Neural progenitor cell (in vitro differentiated cells): Measurements from ENCODE around the gene IDH1. TPM values are rescaled to one million over a fixed set of nuclear protein-coding genes. Genes with fewer than 3 reads are reported as not detected.
"Not testable (repeated sequence)": the region's sequence is repeated elsewhere in the genome, so short reads cannot be mapped to it uniquely, and the experiment has no call there.

Source experiments
- DNase-seq: peaks from one replicate; pipeline ENCODE4 v3.0.0-alpha.2; 2016; ENCODE audit warnings: low spot score
- H2AFZ ChIP-seq: fragments of 200-600 bp; sonication (generic); replicated peaks from 2 replicates; pipeline ENCODE4 v1.6.1; 2016; ENCODE audit warnings: antibody characterized with exemption
- H3F3A ChIP-seq: fragments of 200-600 bp; sonication (generic); 2 replicates; pipeline ENCODE4 v1.6.1; 2016; ENCODE audit warnings: antibody characterized with exemption, low read depth
- H3K27ac ChIP-seq: fragments of 200-600 bp; sonication (generic); 2 replicates; pipeline ENCODE4 v1.5.1; 2016; ENCODE audit warnings: mild to moderate bottlenecking
- H3K27me3 ChIP-seq: fragments of 200-600 bp; sonication (generic); 2 replicates; pipeline ENCODE4 v1.6.1; 2016; ENCODE audit warnings: mild to moderate bottlenecking, moderate library complexity
- H3K36me3 ChIP-seq: fragments of 200-600 bp; sonication (generic); 2 replicates; pipeline ENCODE4 v1.5.1; 2016
- H3K4me1 ChIP-seq: fragments of 200-600 bp; sonication (generic); 2 replicates; pipeline ENCODE4 v1.6.1; 2016; ENCODE audit warnings: mixed run types
- H3K4me2 ChIP-seq: fragments of 200-600 bp; sonication (generic); 2 replicates; pipeline ENCODE4 v1.6.1; 2016
- H3K4me3 ChIP-seq: fragments of 200-600 bp; sonication (generic); 2 replicates; pipeline ENCODE4 v1.5.1; 2016
- H3K79me2 ChIP-seq: fragments of 200-600 bp; sonication (generic); 2 replicates; pipeline ENCODE4 v1.6.1; 2016; ENCODE audit warnings: low read depth
- H3K9ac ChIP-seq: fragments of 200-600 bp; sonication (generic); 2 replicates; pipeline ENCODE4 v1.6.1; 2016
- H3K9me3 ChIP-seq: fragments of 200-600 bp; sonication (generic); 2 replicates; pipeline ENCODE4 v1.5.1; 2016; ENCODE audit warnings: low read depth
- H4K20me1 ChIP-seq: fragments of 200-600 bp; sonication (generic); 2 replicates; pipeline ENCODE4 v1.6.1; 2016; ENCODE audit warnings: low read depth
- H3K27ac Mint-ChIP-seq: 3 replicates; pipeline ENCODE4 v1.8.0; 2021; ENCODE audit warnings: mixed read lengths
- H3K27me3 Mint-ChIP-seq: 2 replicates; pipeline ENCODE4 v1.8.0; 2022; ENCODE audit warnings: low read depth, mild to moderate bottlenecking, inconsistent platforms, moderate library complexity, mixed read lengths; ENCODE audit not compliant: insufficient read depth
- H3K36me3 Mint-ChIP-seq: 3 replicates; pipeline ENCODE4 v1.8.0; 2021; ENCODE audit warnings: mixed read lengths
- H3K4me1 Mint-ChIP-seq: 3 replicates; pipeline ENCODE4 v1.8.0; 2021; ENCODE audit warnings: mixed read lengths
- H3K4me3 Mint-ChIP-seq: 3 replicates; pipeline ENCODE4 v1.8.0; 2021; ENCODE audit warnings: mild to moderate bottlenecking, moderate library complexity, mixed read lengths
- H3K9me3 Mint-ChIP-seq: 3 replicates; pipeline ENCODE4 v1.8.0; 2020; ENCODE audit warnings: mixed read lengths
- EZH2 ChIP-seq: fragments of 200-600 bp; sonication (generic); IDR thresholded peaks from 2 replicates; pipeline ENCODE4 v1.6.1; 2017; ENCODE audit warnings: antibody characterized with exemption, mild to moderate bottlenecking, moderate library complexity
- EZH2phosphoT487 ChIP-seq: fragments of 200-600 bp; sonication (generic); IDR thresholded peaks from 2 replicates; pipeline ENCODE4 v1.6.1; 2017; ENCODE audit warnings: antibody characterized with exemption
- total RNA-seq: library from RNA; depleted of rRNA; stranded (reverse); fragments of >200 nt; gene quantifications from 2 replicates; pipeline ENCODE4 v1.2.3, GENCODE V29; 2015; ENCODE audit warnings: low replicate concordance
- TF ChIP-seq, protein P1 (sequence below): fragments of 200-600 bp; sonication (generic); IDR thresholded peaks from 2 replicates; pipeline ENCODE4 v1.5.1; 2017; ENCODE audit warnings: antibody characterized with exemption, mild to moderate bottlenecking

IDH1 gene
- total RNA-seq, 1 donor from 2014 or later = 308 TPM

DNA sequence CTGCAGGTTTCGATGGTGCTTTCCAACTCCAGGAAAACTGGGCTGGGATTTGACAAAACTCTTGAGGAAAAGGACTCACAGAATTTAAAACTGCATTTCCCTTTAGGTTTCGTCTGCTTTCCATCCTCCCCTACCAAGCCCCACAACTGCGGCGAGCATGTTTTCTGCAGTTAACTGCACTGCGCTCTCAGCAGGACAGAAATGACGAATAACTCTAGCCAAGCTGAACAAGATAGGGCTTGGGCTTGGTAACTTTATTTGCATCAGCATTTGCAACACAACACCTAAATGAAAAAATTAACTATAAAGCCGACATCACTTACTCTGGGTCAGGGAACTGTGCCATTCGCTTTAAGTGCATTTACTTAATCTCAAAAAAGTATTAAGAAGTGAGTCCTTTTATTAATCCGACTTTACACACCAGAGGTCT is 10.5 kb upstream of the IDH1 start:
- H3K9me3 ChIP-seq = peaks cover 6% of the 10 kb centered on the region
- no peaks in the 10 kb centered on the region for H3K27me3 Mint-ChIP-seq
- TF ChIP-seq EZH2 = no peak
- TF ChIP-seq EZH2phosphoT487 = no peak
- TF ChIP-seq, protein P1, sequence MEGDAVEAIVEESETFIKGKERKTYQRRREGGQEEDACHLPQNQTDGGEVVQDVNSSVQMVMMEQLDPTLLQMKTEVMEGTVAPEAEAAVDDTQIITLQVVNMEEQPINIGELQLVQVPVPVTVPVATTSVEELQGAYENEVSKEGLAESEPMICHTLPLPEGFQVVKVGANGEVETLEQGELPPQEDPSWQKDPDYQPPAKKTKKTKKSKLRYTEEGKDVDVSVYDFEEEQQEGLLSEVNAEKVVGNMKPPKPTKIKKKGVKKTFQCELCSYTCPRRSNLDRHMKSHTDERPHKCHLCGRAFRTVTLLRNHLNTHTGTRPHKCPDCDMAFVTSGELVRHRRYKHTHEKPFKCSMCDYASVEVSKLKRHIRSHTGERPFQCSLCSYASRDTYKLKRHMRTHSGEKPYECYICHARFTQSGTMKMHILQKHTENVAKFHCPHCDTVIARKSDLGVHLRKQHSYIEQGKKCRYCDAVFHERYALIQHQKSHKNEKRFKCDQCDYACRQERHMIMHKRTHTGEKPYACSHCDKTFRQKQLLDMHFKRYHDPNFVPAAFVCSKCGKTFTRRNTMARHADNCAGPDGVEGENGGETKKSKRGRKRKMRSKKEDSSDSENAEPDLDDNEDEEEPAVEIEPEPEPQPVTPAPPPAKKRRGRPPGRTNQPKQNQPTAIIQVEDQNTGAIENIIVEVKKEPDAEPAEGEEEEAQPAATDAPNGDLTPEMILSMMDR = no peak
- H3K9ac ChIP-seq = no peak overlapping the region
- H3K4me2 ChIP-seq = peak overlapping the region; percentile 81
- peaks cover 12% of the 10 kb centered on the region for H3K4me1 ChIP-seq
- peaks cover 40% of the 10 kb centered on the region for H3K79me2 ChIP-seq
- H3K4me3 Mint-ChIP-seq = peak overlapping the region; percentile 89
- peak; percentile 29 for DNase-seq
- peak overlapping the region; percentile 77 for H3K4me3 ChIP-seq
- H3K27ac Mint-ChIP-seq = peak overlapping the region; percentile 87
- H3K27me3 ChIP-seq = no peaks in the 10 kb centered on the region
- H3K36me3 Mint-ChIP-seq = peaks cover 5% of the 10 kb centered on the region
- peak overlapping the region; percentile 52 for H2AFZ ChIP-seq
- no peaks in the 10 kb centered on the region for H3K36me3 ChIP-seq
- H3K4me1 Mint-ChIP-seq = peaks cover 22% of the 10 kb centered on the region
- no peaks in the 10 kb centered on the region for H3K9me3 Mint-ChIP-seq
- H3F3A ChIP-seq = peaks cover 24% of the 10 kb centered on the region
- peaks cover 29% of the 10 kb centered on the region for H4K20me1 ChIP-seq
- peak overlapping the region; percentile 93 for H3K27ac ChIP-seq

DNA sequence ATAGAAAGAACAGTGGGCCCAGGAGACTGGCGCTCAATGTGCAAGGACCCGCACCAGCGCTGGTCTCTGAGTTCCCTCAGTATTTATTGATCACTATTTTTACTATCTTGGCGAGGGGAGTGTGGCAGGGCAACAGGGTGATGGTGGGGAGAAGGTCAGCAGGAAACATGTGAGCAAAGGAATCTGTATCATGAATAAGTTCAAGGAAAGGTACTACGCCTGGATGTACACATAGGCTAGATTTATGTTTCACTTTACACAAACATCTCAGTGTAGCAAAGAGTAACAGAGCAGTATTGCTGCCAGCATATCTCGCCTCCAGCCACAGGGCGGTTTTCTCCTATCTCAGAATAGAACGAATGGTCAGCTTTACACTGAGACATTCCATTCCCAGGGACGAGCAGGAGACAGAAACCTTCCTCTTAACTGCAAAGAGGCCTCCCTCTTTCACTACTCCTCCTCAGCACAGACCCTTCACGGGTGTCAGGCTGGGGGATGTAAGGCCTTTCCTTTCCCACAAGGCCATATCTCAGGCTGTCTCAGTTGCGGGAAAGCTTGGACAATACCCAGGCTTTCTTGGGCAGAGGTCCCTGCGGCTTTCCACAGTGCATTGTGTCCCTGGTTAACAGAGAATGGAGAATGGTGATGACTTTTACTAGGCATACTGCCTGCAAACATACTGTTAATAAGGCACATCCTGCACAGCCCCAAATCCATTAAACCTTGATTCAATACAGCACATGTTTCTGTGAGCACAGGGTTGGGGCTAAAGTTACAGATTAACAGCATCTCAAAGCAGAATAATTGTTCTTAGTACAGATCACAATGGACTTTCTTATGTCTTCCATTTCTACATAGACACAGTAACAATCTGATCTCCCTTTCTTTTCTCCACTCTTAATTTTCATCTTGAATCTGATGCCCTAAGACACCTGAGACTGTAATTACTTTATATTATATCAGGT is 2.3 kb upstream of the IDH1 start:
- H3K9me3 ChIP-seq, H3K27me3 ChIP-seq, H3K9me3 Mint-ChIP-seq, H3K9ac ChIP-seq, H3K4me2 ChIP-seq, H3K27ac ChIP-seq, H3K27me3 Mint-ChIP-seq, DNase-seq, H3K4me3 ChIP-seq: not testable (repeated sequence)
- peak overlapping the region; percentile 61 for H3K27ac Mint-ChIP-seq
- Histone ChIP-seq H3K4me1 (peaks cover 25% of the 10 kb centered on the region), H3K79me2 (peaks cover 21% of the 10 kb centered on the region), H3F3A (peaks cover 35% of the 10 kb centered on the region), H3K36me3 (peaks cover 11% of the 10 kb centered on the region), H2AFZ (peak overlapping the region; percentile 61), H4K20me1 (peaks cover 20% of the 10 kb centered on the region)
- H3K4me3 Mint-ChIP-seq = peak overlapping the region; percentile 36
- peaks cover 10% of the 10 kb centered on the region for H3K36me3 Mint-ChIP-seq
- peaks cover 35% of the 10 kb centered on the region for H3K4me1 Mint-ChIP-seq

- TF ChIP-seq EZH2 (no peak), EZH2phosphoT487 (no peak)
- TF ChIP-seq, protein P1 = peak; percentile 47
- Histone ChIP-seq H3K9me3 (no peaks in the 10 kb centered on the region), H3K27me3 (no peaks in the 10 kb centered on the region), H3K36me3 (peaks cover 19% of the 10 kb centered on the region), H3K4me2 (peak overlapping the region; percentile 68), H3F3A (peaks cover 35% of the 10 kb centered on the region), H2AFZ (no peak overlapping the region), H3K27ac (no peak overlapping the region), H3K79me2 (peaks cover 29% of the 10 kb centered on the region), H3K4me1 (peaks cover 32% of the 10 kb centered on the region), H3K9ac (no peak overlapping the region), H4K20me1 (peaks cover 25% of the 10 kb centered on the region), H3K4me3 (no peak overlapping the region)
- Mint-ChIP-seq H3K4me3 (peak overlapping the region; percentile 99), H3K27me3 (no peaks in the 10 kb centered on the region), H3K4me1 (peaks cover 36% of the 10 kb centered on the region), H3K9me3 (no peaks in the 10 kb centered on the region), H3K36me3 (peaks cover 12% of the 10 kb centered on the region), H3K27ac (peak overlapping the region; percentile 54)
- DNase-seq = peak; percentile 26
These were observed 1.4 kb upstream of the IDH1 start for GRCh38 chr2:208256192-208256782.
